GM23338 (cell line): ENCODE results near the gene RPUSD1. TPM values are rescaled to one million over a fixed set of nuclear protein-coding genes. Genes with fewer than 3 reads are reported as not detected.

Source experiments
- ATAC-seq: fragments of 200-7000 bp; cut with Tn5 transposase; 3 replicates; pipeline ENCODE4 v1.9.1; 2020
- DNase-seq: peaks from one replicate; pipeline ENCODE4 v3.0.0-alpha.2; 2015; ENCODE audit warnings: low spot score
- H2AFZ ChIP-seq: fragments of 200-600 bp; sonication (generic); 2 replicates; pipeline ENCODE4 v1.8.0; 2016; ENCODE audit warnings: antibody characterized with exemption, mild to moderate bottlenecking, moderate library complexity
- H3F3A ChIP-seq: fragments of 200-600 bp; sonication (generic); replicated peaks from 2 replicates; pipeline ENCODE4 v1.8.0; 2017; ENCODE audit warnings: antibody characterized with exemption, mixed run types, low read depth
- H3K27ac ChIP-seq: fragments of 200-600 bp; sonication (generic); 2 replicates; pipeline ENCODE4 v1.6.1; 2016; ENCODE audit warnings: low read depth
- H3K27me3 ChIP-seq: fragments of 200-600 bp; sonication (generic); 2 replicates; pipeline ENCODE4 v1.8.0; 2016; ENCODE audit warnings: mild to moderate bottlenecking, mixed run types, moderate library complexity; ENCODE audit not compliant: insufficient read depth
- H3K36me3 ChIP-seq: fragments of 200-600 bp; sonication (generic); 2 replicates; pipeline ENCODE4 v1.8.0; 2016; ENCODE audit warnings: mild to moderate bottlenecking; ENCODE audit not compliant: insufficient read depth
- H3K4me1 ChIP-seq: fragments of 200-600 bp; sonication (generic); 2 replicates; pipeline ENCODE4 v1.8.0; 2016; ENCODE audit warnings: mild to moderate bottlenecking, moderate library complexity; ENCODE audit not compliant: insufficient read depth
- H3K4me2 ChIP-seq: fragments of 200-600 bp; sonication (generic); 2 replicates; pipeline ENCODE4 v1.7.1; 2017; ENCODE audit warnings: mixed run types
- H3K4me3 ChIP-seq: fragments of 200-600 bp; sonication (generic); 2 replicates; pipeline ENCODE4 v1.6.1; 2016; ENCODE audit warnings: mixed run types
- H3K79me2 ChIP-seq: fragments of 200-600 bp; sonication (generic); replicated peaks from 2 replicates; pipeline ENCODE4 v1.8.0; 2017; ENCODE audit warnings: mild to moderate bottlenecking; ENCODE audit not compliant: insufficient read depth
- H3K9me2 ChIP-seq: fragments of 200-600 bp; sonication (generic); 2 replicates; pipeline ENCODE4 v1.8.0; 2017; ENCODE audit not compliant: insufficient read depth
- H4K20me1 ChIP-seq: fragments of 200-600 bp; sonication (generic); replicated peaks from 2 replicates; pipeline ENCODE4 v1.8.0; 2017; ENCODE audit warnings: mild to moderate bottlenecking; ENCODE audit not compliant: insufficient read depth
- H3K27ac Mint-ChIP-seq: 2 replicates; pipeline ENCODE4 v1.8.0; 2020; ENCODE audit warnings: inconsistent platforms, mild to moderate bottlenecking, moderate library complexity, mixed read lengths
- H3K27me3 Mint-ChIP-seq: 3 replicates; pipeline ENCODE4 v1.8.0; 2022; ENCODE audit warnings: low read depth, mild to moderate bottlenecking, moderate library complexity, mixed read lengths, inconsistent platforms; ENCODE audit not compliant: insufficient read depth, poor library complexity
- H3K36me3 Mint-ChIP-seq: 3 replicates; pipeline ENCODE4 v1.8.0; 2021; ENCODE audit warnings: low read depth, mild to moderate bottlenecking, inconsistent platforms, moderate library complexity, mixed read lengths
- H3K4me1 Mint-ChIP-seq: 3 replicates; pipeline ENCODE4 v1.8.0; 2020; ENCODE audit warnings: mild to moderate bottlenecking, inconsistent platforms, mixed read lengths
- H3K4me3 Mint-ChIP-seq: 3 replicates; pipeline ENCODE4 v1.8.0; 2021; ENCODE audit warnings: moderate library complexity, mild to moderate bottlenecking, inconsistent platforms, mixed read lengths
- H3K9me3 Mint-ChIP-seq: 3 replicates; pipeline ENCODE4 v1.8.0; 2020; ENCODE audit warnings: moderate library complexity, mild to moderate bottlenecking, inconsistent platforms, mixed read lengths
- EZH2 ChIP-seq: fragments of 200-600 bp; sonication (generic); IDR thresholded peaks from one replicate; pipeline ENCODE4 v1.8.0; 2017; ENCODE audit warnings: antibody characterized with exemption, mild to moderate bottlenecking, low read depth; ENCODE audit not compliant: unreplicated experiment
- EZH2phosphoT487 ChIP-seq: fragments of 200-600 bp; sonication (generic); IDR thresholded peaks from one replicate; pipeline ENCODE4 v1.8.1; 2018; ENCODE audit warnings: antibody characterized with exemption; ENCODE audit not compliant: unreplicated experiment
- NANOG ChIP-seq: IDR thresholded peaks from 2 replicates; pipeline ENCODE4 v1.6.1; 2016; ENCODE audit warnings: antibody characterized with exemption, borderline replicate concordance
- POLR2AphosphoS5 ChIP-seq: IDR thresholded peaks from 2 replicates; pipeline ENCODE4 v1.6.1; 2016; ENCODE audit warnings: antibody characterized with exemption, low read depth
- STAT1 ChIP-seq: IDR thresholded peaks from one replicate; pipeline ENCODE4 v1.6.1; 2016; ENCODE audit warnings: antibody characterized with exemption; ENCODE audit not compliant: unreplicated experiment
- ZNF114 ChIP-seq: fragments of 250-450 bp; sonication (Bioruptor Pico); IDR thresholded peaks from 2 replicates; pipeline ENCODE4 v1.5.0; 2020; ENCODE audit warnings: mild to moderate bottlenecking, moderate library complexity
- ZNF331 ChIP-seq: fragments of 250-450 bp; sonication (Bioruptor Pico); IDR thresholded peaks from 2 replicates; pipeline ENCODE4 v1.5.0; 2020; ENCODE audit warnings: low read depth, mild to moderate bottlenecking, moderate library complexity
- polyA plus RNA-seq: library from polyadenylated mRNA; unstranded; fragments of >200 nt; fragmentation: Nextera tagmentation; extraction: Ambion mirVana; gene quantifications from 2 replicates; pipeline ENCODE4 v1.2.1, GENCODE V29; 2016
- total RNA-seq: library from RNA; depleted of rRNA; stranded (reverse); fragments of >200 nt; shearing (Covaris generic); gene quantifications from 2 replicates; pipeline ENCODE4 v1.2.3, GENCODE V29; 2014
- TF ChIP-seq, protein P1 (sequence below): fragments of 250-450 bp; sonication (Bioruptor Pico); IDR thresholded peaks from 2 replicates; pipeline ENCODE4 v1.5.0; 2020; ENCODE audit warnings: mild to moderate bottlenecking, moderate library complexity
- TF ChIP-seq, protein P2 (sequence below): IDR thresholded peaks from one replicate; pipeline ENCODE4 v1.6.1; 2018; ENCODE audit warnings: antibody characterized with exemption; ENCODE audit not compliant: unreplicated experiment
- TF ChIP-seq, protein P3 (sequence below), 2 experiments: fragments of 200-600 bp in 1 of 2; sonication (generic) in 1 of 2; conservative IDR thresholded peaks; 2 replicates each; pipeline versions ENCODE4 v1.5.1 to v1.6.1; 2016 to 2017; ENCODE audit warnings: antibody characterized with exemption in 2 of 2, low read depth in 2 of 2, mild to moderate bottlenecking in 2 of 2, moderate library complexity in 1 of 2
- TF ChIP-seq, protein P4 (sequence below): IDR thresholded peaks from 2 replicates; pipeline ENCODE4 v1.6.1; 2016; ENCODE audit warnings: antibody characterized with exemption

The RPUSD1 gene
- total and polyA plus RNA-seq, 2 experiments from 2014 or later = 19.1 to 79.5 TPM

DNA sequence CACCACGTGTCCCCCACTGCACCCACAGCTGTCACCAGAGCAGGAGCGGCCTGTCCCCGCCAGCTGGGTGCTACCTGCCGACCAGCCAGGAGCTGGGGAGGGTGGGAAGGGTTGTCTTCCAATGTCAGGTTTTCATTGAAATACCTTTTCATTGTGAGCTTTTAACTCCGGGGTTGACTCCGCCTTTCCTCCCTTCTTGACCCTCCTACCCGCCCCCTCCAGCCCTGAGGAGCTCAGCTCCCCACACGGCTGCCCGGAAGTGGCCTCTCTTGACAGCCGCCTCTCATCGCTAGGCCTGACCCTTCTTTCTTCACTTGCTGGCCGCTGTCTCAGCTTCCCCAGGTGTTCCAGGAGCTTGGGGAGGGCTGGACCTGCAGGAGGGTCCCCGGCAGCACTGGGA lies 33.6 kb upstream of the RPUSD1 start:
- no peaks in the 10 kb centered on the region for H3F3A ChIP-seq
- ATAC-seq = peak; percentile 62
- Mint-ChIP-seq H3K36me3 (no peaks in the 10 kb centered on the region), H3K27ac (no peak overlapping the region), H3K4me1 (no peaks in the 10 kb centered on the region; the same call in 1 of the 3 replicates), H3K27me3 (peaks cover 7% of the 10 kb centered on the region), H3K9me3 (no peaks in the 10 kb centered on the region), H3K4me3 (no peak overlapping the region)
- no peak overlapping the region for H2AFZ ChIP-seq
- no peaks in the 10 kb centered on the region for H3K9me2 ChIP-seq
- TF ChIP-seq, protein P1, sequence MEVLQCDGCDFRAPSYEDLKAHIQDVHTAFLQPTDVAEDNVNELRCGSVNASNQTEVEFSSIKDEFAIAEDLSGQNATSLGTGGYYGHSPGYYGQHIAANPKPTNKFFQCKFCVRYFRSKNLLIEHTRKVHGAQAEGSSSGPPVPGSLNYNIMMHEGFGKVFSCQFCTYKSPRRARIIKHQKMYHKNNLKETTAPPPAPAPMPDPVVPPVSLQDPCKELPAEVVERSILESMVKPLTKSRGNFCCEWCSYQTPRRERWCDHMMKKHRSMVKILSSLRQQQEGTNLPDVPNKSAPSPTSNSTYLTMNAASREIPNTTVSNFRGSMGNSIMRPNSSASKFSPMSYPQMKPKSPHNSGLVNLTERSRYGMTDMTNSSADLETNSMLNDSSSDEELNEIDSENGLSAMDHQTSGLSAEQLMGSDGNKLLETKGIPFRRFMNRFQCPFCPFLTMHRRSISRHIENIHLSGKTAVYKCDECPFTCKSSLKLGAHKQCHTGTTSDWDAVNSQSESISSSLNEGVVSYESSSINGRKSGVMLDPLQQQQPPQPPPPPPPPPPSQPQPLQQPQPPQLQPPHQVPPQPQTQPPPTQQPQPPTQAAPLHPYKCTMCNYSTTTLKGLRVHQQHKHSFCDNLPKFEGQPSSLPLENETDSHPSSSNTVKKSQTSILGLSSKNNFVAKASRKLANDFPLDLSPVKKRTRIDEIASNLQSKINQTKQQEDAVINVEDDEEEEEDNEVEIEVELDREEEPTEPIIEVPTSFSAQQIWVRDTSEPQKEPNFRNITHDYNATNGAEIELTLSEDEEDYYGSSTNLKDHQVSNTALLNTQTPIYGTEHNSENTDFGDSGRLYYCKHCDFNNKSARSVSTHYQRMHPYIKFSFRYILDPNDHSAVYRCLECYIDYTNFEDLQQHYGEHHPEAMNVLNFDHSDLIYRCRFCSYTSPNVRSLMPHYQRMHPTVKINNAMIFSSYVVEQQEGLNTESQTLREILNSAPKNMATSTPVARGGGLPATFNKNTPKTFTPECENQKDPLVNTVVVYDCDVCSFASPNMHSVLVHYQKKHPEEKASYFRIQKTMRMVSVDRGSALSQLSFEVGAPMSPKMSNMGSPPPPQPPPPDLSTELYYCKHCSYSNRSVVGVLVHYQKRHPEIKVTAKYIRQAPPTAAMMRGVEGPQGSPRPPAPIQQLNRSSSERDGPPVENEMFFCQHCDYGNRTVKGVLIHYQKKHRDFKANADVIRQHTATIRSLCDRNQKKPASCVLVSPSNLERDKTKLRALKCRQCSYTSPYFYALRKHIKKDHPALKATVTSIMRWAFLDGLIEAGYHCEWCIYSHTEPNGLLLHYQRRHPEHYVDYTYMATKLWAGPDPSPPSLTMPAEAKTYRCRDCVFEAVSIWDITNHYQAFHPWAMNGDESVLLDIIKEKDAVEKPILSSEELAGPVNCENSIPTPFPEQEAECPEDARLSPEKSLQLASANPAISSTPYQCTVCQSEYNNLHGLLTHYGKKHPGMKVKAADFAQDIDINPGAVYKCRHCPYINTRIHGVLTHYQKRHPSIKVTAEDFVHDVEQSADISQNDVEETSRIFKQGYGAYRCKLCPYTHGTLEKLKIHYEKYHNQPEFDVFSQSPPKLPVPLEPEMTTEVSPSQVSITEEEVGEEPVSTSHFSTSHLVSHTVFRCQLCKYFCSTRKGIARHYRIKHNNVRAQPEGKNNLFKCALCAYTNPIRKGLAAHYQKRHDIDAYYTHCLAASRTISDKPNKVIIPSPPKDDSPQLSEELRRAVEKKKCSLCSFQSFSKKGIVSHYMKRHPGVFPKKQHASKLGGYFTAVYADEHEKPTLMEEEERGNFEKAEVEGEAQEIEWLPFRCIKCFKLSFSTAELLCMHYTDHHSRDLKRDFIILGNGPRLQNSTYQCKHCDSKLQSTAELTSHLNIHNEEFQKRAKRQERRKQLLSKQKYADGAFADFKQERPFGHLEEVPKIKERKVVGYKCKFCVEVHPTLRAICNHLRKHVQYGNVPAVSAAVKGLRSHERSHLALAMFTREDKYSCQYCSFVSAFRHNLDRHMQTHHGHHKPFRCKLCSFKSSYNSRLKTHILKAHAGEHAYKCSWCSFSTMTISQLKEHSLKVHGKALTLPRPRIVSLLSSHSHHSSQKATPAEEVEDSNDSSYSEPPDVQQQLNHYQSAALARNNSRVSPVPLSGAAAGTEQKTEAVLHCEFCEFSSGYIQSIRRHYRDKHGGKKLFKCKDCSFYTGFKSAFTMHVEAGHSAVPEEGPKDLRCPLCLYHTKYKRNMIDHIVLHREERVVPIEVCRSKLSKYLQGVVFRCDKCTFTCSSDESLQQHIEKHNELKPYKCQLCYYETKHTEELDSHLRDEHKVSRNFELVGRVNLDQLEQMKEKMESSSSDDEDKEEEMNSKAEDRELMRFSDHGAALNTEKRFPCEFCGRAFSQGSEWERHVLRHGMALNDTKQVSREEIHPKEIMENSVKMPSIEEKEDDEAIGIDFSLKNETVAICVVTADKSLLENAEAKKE (CRISPR knock-in tag) = no peak
- TF ChIP-seq EZH2phosphoT487 (no peak), POLR2AphosphoS5 (no peak), ZNF114 (CRISPR knock-in tag) (no peak), ZNF331 (CRISPR knock-in tag) (no peak), NANOG (no peak), STAT1 (no peak), EZH2 (no peak)
- TF ChIP-seq, protein P2, sequence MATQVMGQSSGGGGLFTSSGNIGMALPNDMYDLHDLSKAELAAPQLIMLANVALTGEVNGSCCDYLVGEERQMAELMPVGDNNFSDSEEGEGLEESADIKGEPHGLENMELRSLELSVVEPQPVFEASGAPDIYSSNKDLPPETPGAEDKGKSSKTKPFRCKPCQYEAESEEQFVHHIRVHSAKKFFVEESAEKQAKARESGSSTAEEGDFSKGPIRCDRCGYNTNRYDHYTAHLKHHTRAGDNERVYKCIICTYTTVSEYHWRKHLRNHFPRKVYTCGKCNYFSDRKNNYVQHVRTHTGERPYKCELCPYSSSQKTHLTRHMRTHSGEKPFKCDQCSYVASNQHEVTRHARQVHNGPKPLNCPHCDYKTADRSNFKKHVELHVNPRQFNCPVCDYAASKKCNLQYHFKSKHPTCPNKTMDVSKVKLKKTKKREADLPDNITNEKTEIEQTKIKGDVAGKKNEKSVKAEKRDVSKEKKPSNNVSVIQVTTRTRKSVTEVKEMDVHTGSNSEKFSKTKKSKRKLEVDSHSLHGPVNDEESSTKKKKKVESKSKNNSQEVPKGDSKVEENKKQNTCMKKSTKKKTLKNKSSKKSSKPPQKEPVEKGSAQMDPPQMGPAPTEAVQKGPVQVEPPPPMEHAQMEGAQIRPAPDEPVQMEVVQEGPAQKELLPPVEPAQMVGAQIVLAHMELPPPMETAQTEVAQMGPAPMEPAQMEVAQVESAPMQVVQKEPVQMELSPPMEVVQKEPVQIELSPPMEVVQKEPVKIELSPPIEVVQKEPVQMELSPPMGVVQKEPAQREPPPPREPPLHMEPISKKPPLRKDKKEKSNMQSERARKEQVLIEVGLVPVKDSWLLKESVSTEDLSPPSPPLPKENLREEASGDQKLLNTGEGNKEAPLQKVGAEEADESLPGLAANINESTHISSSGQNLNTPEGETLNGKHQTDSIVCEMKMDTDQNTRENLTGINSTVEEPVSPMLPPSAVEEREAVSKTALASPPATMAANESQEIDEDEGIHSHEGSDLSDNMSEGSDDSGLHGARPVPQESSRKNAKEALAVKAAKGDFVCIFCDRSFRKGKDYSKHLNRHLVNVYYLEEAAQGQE = no peak
- TF ChIP-seq, protein P3, sequence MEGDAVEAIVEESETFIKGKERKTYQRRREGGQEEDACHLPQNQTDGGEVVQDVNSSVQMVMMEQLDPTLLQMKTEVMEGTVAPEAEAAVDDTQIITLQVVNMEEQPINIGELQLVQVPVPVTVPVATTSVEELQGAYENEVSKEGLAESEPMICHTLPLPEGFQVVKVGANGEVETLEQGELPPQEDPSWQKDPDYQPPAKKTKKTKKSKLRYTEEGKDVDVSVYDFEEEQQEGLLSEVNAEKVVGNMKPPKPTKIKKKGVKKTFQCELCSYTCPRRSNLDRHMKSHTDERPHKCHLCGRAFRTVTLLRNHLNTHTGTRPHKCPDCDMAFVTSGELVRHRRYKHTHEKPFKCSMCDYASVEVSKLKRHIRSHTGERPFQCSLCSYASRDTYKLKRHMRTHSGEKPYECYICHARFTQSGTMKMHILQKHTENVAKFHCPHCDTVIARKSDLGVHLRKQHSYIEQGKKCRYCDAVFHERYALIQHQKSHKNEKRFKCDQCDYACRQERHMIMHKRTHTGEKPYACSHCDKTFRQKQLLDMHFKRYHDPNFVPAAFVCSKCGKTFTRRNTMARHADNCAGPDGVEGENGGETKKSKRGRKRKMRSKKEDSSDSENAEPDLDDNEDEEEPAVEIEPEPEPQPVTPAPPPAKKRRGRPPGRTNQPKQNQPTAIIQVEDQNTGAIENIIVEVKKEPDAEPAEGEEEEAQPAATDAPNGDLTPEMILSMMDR (conservative IDR thresholded peaks at IDR 0.05; ENCODE audit: low read depth in 2 of 2) = no peak
- TF ChIP-seq, protein P4, sequence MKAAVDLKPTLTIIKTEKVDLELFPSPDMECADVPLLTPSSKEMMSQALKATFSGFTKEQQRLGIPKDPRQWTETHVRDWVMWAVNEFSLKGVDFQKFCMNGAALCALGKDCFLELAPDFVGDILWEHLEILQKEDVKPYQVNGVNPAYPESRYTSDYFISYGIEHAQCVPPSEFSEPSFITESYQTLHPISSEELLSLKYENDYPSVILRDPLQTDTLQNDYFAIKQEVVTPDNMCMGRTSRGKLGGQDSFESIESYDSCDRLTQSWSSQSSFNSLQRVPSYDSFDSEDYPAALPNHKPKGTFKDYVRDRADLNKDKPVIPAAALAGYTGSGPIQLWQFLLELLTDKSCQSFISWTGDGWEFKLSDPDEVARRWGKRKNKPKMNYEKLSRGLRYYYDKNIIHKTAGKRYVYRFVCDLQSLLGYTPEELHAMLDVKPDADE = no peak
- no peak overlapping the region for H3K4me2 ChIP-seq
- no peaks in the 10 kb centered on the region for H3K79me2 ChIP-seq
- H4K20me1 ChIP-seq = no peaks in the 10 kb centered on the region
- no peaks in the 10 kb centered on the region for H3K4me1 ChIP-seq
- H3K36me3 ChIP-seq = no peaks in the 10 kb centered on the region
- no peaks in the 10 kb centered on the region for H3K27me3 ChIP-seq
- no peak overlapping the region for H3K27ac ChIP-seq
- no peak for DNase-seq
- H3K4me3 ChIP-seq = no peak overlapping the region
